ENCODE measurements around the gene FOXL2.

- TF ChIP-seq POLR2A (IDR thresholded peaks at IDR 0.05) (no peak), CTCF (IDR thresholded peaks at IDR 0.05 in 8 of 11, conservative IDR thresholded peaks at IDR 0.05 in 3 of 11) (no peak)
Observed at GRCh38 chr3:138942271-138942670, 4.7 kb downstream of the FOXL2 start.

Measured in spleen (tissue), 7 donors.